ENCODE measurements around the gene SDK1.
A peak's percentile ranks its signal among the peaks of the same experiment; 100 is the strongest.
"Not testable (repeated sequence)": the region's sequence is repeated elsewhere in the genome, so short reads cannot be mapped to it uniquely, and the experiment has no call there.

Gene SDK1

DNA sequence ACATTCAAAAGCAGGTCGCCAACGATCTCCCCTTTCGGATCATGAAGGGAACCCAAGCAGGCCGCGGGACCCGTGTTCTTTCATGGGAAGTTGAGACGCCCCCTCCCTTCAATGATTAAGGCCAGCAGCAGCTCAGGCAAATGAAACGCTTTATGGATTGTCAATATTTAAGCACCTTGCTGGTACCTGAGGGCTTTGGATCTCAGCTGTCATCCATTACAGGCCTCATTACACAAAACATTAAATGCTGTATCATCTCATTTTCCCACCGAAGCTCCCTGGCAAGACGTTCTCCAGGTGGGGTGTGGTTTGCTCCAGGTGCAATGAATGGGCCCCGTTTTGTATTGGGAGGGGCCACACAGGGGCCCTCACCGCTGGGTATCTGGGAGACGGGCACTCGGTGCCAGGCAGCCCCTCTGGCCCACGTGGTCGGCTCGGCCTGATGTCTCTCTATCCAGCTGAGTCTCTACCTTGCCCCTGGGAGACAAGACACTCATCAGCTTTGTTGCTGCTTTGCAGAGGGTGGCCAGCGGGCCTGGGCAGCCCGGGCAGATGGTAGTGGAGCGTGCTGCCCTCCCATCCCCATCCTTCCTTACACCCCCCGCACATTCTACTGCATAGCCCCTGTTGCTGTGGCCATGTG lies 925.0 kb downstream of the SDK1 start:
- no peak for DNase-seq (ENCODE audit: low read depth)

GRCh38 chr7:4226524-4226882 lies 925.5 kb downstream of the SDK1 start:
- peak; percentile 2 for DNase-seq (ENCODE audit: low read depth)

DNA sequence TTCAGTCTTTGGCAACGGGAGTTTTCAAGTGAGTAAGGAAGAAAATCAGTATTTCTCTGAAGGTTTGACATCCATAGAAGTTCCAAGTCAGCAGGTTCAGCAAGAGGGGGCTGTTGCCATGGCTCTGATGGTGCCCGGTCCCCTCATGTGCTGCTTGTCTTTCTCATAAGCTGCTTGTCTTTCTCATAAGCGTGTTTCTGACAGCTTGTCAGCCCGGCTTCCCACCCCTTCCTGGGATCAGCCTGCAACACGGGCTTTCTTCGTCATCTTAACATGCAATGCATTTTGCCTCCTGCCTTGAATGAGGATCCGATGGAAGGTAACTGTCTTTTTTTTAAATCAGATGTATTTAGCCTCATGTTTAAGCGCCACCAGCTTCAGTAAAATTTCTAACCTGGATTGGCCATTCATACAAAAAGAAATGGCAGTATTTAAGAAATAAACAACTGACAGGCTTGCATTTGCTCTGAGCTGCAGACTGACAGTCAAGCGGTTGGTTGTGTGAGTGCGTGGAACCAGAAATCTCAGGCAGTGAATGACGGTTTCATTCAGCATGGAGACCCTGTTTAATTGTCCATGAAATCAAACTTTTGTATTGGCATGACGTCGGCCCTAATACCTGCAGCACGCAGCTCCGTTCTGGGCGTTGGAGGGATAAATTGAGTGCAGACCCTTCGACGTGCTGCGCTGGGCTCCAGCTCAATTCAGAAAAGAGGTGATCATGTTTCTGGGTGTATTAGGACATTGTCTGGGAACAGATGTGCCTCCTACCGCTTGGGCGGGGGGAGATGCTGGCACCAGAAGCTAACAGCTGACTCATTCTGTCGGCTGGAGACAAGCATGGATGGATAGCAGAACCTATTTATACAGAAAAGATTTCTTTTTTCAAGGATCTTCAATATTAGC lies 926.3 kb downstream of the SDK1 start:
- DNase-seq (ENCODE audit: low read depth): no peak

GRCh38 chr7:4230352-4230751 lies 929.3 kb downstream of the SDK1 start:
- DNase-seq (ENCODE audit: low read depth): no peak

- DNase-seq (ENCODE audit: low read depth): no peak
These were observed 932.1 kb downstream of the SDK1 start for GRCh38 chr7:4233146-4233545.

GRCh38 chr7:4233621-4234497 lies 932.8 kb downstream of the SDK1 start:
- DNase-seq (ENCODE audit: low read depth): no peak

- DNase-seq (ENCODE audit: low read depth): no peak
These were observed 933.4 kb downstream of the SDK1 start for GRCh38 chr7:4234498-4234855.

- DNase-seq (ENCODE audit: low read depth): no peak
These were observed 933.8 kb downstream of the SDK1 start for GRCh38 chr7:4234886-4235285.

DNA sequence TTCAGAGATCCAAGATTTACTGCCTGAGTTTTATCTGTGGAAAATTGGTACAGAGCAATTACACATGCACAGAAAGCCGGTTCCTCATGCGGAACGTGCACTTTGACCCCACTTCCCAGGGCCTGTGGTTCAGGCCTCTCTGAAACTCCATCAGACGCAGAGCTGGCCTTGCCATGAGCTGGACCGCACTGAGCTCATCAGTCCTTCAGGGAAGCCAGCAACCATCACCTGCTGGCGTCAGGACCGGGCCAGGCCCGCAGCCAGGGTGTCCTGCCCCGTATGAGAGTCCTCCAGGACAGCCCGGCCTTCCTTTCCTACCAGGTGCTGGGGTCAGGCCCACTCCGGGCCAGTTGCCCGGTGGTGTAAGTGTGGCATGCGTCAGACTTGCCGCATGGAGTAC lies 934.5 kb downstream of the SDK1 start:
- DNase-seq (ENCODE audit: low read depth): no peak

- DNase-seq (ENCODE audit: low read depth): no peak
These were observed 935.3 kb downstream of the SDK1 start for GRCh38 chr7:4236389-4236788.

DNA sequence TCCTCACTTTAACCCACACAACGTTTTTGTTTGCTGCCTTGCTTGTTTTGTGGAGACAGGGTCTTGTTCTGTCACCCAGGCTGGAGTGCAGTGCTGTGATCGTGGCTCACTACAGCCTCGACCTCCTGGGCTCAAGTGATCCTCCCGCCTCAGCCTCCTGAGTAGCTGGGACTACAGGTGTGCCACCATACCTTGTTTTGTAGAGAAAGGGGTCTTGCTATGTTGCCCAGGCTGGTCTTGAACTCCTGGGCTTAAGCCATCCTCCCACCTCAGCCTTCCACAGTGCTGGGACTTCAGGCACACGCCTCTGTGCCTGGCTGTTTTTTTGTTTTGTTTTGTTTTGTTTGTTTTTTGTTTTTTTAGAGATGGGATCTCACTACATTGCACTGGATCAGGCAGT lies 935.8 kb downstream of the SDK1 start:
- DNase-seq (ENCODE audit: low read depth): not testable (repeated sequence)

GRCh38 chr7:4237296-4238235 lies 936.5 kb downstream of the SDK1 start:
- no peak for DNase-seq (ENCODE audit: low read depth)

DNA sequence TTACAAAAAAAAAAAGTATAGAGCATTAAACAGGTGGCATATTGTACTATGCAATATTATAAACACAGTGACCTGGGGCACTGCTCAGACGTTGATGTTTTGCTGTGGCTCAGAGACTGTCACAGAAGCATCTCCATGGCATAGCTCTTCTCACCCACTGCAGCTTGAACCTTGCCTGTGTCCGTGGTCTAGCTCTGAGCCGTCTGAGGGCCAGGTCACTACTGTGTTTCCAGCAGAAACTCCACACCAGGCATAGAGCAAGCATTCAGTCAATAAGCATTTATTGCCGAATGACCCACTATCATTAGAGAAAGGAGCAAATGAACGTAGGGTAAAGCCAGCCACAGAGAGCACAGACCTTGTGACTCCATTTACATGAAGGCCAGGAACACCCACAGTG lies 937.8 kb downstream of the SDK1 start:
- DNase-seq (ENCODE audit: low read depth): no peak

DNA sequence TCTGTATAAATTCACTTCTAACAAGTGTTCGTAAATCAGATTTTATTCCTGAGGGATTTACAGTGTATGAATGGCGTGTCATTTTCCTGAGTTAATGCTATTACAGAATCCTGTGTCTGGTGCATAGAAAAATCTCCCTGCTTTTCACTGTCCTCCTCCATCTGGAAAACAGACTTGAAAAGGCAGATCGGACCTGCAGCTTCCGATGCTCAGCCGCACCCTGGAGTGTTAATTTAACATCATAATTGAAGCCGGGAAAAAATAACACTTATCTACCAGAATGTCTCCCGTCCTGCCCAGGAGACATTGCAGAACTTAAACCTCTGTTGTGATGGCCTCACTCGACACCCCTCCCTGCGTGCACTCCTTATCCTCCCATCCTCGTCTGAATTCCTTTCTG lies 939.0 kb downstream of the SDK1 start:
- DNase-seq (ENCODE audit: low read depth): no peak

DNA sequence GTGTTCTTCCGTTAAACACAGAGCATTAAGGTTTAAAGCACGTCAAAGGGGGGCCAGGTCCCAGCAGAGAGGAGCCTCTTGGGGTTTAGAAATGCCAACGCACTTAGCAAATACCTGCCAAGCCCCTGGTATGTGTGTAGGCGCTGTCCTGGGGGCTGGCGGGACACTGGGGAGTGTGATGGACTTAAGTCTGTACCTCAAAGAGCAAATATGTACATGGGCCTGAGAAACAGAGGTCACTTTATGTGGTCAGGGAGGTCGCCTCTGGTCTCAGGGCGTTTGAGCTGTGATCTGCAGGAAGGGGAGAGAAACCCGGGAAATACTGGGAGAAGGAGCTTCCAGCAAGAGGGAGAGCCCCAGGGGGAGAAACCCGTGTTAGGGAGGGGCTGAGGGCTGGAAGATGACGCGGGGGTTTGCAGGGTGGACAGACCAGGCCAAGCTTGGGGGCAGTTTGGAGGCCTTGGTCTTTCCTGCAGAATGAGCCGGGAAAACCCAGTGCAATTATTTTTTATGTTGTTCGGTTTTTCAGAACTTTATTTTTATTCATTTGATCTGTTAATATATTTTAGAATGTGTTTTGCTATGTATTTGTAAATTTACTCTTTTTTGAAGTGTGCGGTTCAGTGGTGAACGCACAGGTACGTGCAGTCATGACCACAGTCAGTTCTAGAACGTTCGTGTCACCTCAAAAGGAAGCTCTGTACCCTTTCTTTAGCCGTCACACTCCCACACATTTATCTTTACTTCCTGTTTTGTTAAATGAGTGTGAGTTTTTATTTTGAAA lies 939.7 kb downstream of the SDK1 start:
- DNase-seq (ENCODE audit: low read depth): no peak

GRCh38 chr7:4241304-4241612 lies 940.2 kb downstream of the SDK1 start:
- no peak for DNase-seq (ENCODE audit: low read depth)

GRCh38 chr7:4241791-4242190 lies 940.7 kb downstream of the SDK1 start:
- DNase-seq (ENCODE audit: low read depth): no peak

GRCh38 chr7:4242706-4243105 lies 941.7 kb downstream of the SDK1 start:
- no peak for DNase-seq (ENCODE audit: low read depth)

DNA sequence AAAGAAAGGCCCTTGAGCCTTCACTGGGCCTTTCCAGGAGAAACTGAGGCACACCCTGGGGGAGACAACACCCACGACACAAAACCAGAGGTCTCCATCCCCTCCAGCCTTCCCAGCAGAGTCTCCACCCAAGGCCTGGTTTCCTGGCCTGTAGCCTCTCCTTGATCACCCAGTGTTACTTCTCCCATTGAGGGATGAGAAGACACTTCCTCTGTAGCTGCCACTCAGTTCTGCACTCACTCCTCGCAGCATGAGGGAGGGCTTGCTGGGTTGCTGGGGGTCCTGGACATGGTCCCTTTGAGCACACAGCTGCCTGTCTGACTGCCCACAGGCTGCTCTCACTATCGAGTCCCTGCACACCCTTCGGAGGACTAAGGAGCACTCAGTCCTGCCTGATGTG lies 943.0 kb downstream of the SDK1 start:
- no peak for DNase-seq (ENCODE audit: low read depth)

- DNase-seq (ENCODE audit: low read depth): no peak
These were observed 943.6 kb downstream of the SDK1 start for GRCh38 chr7:4244635-4245034.
